ENCODE results near the gene ARHGAP4.

The ARHGAP4 gene

DNA sequence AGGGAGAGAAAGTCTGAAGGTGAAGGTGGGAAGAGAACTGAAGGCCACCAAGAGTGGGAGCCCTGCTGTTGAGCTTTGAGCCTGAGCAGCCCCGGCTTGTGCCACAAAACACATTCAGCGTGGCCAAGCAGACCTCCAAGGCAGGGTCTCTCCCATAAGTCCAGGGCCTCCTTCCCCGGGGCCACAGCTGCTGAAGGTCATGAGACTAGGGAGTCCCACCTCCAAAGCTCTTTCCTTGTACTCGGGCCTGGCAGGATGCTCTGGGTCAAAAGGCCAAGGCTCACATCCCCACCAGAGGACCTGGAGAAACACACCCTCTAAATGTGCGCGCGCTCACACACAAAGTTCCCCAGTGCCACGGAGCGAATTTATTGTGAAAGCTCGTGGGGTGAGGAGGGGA lies 3.5 kb upstream of the ARHGAP4 start:
- Histone ChIP-seq H3K27me3 (no peaks in the 10 kb centered on the region), H3K36me3 (peaks cover 0 to 38% (median 24%) of the 10 kb centered on the region in 3 donors), H3K27ac (no peak overlapping the region), H3K4me1 (peaks cover 0 to 44% (median 27%) of the 10 kb centered on the region in 4 donors), H3K4me3 (no peak overlapping the region), H3K9me3 (no peaks in the 10 kb centered on the region)
- intact Hi-C loops (cut with DNase I; ENCODE audit: low total_unique reads), result no loop called here
- TF ChIP-seq, protein P1, sequence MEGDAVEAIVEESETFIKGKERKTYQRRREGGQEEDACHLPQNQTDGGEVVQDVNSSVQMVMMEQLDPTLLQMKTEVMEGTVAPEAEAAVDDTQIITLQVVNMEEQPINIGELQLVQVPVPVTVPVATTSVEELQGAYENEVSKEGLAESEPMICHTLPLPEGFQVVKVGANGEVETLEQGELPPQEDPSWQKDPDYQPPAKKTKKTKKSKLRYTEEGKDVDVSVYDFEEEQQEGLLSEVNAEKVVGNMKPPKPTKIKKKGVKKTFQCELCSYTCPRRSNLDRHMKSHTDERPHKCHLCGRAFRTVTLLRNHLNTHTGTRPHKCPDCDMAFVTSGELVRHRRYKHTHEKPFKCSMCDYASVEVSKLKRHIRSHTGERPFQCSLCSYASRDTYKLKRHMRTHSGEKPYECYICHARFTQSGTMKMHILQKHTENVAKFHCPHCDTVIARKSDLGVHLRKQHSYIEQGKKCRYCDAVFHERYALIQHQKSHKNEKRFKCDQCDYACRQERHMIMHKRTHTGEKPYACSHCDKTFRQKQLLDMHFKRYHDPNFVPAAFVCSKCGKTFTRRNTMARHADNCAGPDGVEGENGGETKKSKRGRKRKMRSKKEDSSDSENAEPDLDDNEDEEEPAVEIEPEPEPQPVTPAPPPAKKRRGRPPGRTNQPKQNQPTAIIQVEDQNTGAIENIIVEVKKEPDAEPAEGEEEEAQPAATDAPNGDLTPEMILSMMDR (IDR thresholded peaks at IDR 0.05), result no peak
- no peak for DNase-seq

DNA sequence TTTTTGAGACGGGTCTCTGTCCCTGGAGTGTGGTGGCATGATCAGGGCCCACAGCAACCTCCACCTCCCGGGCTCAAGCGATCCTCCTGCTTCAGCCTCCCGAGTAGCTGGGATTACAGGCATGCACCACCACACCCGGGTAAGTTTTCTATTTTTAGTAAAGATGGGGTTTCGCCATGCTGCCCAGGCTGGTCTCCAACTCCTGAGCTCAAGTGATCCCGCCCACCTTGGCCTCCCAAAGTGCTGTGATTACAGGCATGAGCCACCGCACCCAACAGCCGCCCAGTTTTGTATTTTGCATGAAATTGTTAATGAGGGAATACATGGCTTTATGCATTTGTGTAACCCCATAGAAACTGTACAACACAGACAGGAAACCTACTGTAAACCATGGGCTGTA lies 2.8 kb upstream of the ARHGAP4 start:
- Histone ChIP-seq H3K27ac (peak overlapping the region in 1 of 2 donors; percentile 64), H3K36me3 (peaks cover 0 to 38% (median 24%) of the 10 kb centered on the region in 3 donors), H3K27me3 (no peaks in the 10 kb centered on the region), H3K9me3 (no peaks in the 10 kb centered on the region), H3K4me3 (no peak overlapping the region), H3K4me1 (peaks cover 0 to 39% (median 27%) of the 10 kb centered on the region in 4 donors)
- DNase-seq, result no peak
- TF ChIP-seq, protein P1 (IDR thresholded peaks at IDR 0.05), result no peak
- intact Hi-C loops (cut with DNase I; ENCODE audit: low total_unique reads), result no loop called here

DNA sequence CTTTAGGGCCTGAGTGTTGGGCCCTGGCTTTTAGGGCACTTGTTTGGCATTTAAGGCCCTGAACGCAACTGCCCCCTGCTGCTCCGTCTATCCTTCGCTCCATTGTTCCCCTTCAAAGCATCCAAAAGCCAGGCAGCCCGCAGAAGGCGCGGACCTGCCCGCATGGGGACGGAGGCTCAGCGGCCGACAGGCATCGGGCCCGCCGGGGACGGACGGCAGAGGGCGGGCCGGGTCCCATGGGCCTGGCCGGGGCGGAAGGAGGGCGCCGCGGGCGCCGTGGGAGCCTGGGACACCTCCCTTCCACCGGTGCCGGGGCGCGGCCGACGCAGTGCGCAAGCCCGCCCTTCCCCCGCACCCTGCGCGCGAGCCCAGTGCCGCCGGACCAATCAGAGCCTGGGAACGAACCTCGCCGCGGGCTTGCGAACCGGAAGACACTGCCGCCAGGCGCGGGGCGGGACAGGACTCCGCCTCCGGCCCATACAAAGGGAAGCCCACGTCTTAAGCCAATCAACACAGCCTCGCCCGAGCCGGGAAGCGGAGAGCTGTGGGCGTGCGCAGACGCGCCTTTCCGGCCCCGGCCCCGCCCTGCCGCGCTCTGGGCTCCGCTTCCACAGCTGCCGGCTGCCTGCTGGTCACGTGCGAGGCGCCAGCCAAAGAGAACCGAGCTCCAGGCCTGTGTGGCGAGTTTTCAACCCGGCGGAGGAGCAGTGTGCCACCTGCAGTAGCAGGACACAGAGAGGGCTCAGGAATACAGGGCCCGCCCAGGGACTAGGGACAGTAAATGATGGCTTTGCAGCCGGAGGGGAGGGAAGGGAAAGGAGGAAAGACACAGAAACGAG lies 2.1 kb upstream of the ARHGAP4 start:
- H3K4me3 ChIP-seq, result peak overlapping the region; percentile 68 to 71
- peak overlapping the region; percentile 93 to 99 for H3K27ac ChIP-seq
- H3K4me1 ChIP-seq, result peaks cover 0 to 38% (median 25%) of the 10 kb centered on the region in 4 donors
- H3K9me3 ChIP-seq, result no peaks in the 10 kb centered on the region
- TF ChIP-seq, protein P1 (IDR thresholded peaks at IDR 0.05), result peak in 1 of 2 experiments; percentile 21
- no peaks in the 10 kb centered on the region for H3K27me3 ChIP-seq
- DNase-seq, result peak; percentile 94 to 98
- intact Hi-C loops (cut with DNase I; ENCODE audit: low total_unique reads), result no loop called here
- peaks cover 0 to 36% (median 24%) of the 10 kb centered on the region in 3 donors for H3K36me3 ChIP-seq

GRCh38 chrX:153927672-153927921 lies 1.5 kb upstream of the ARHGAP4 start:
- Histone ChIP-seq H3K4me1 (peaks cover 0 to 39% (median 26%) of the 10 kb centered on the region in 4 donors), H3K9me3 (no peaks in the 10 kb centered on the region), H3K36me3 (peaks cover 0 to 30% (median 24%) of the 10 kb centered on the region in 3 donors), H3K27ac (peak overlapping the region; percentile 93 to 99), H3K4me3 (peak overlapping the region; percentile 68 to 71), H3K27me3 (no peaks in the 10 kb centered on the region)
- TF ChIP-seq, protein P1 (IDR thresholded peaks at IDR 0.05), result no peak
- no peak for DNase-seq
- intact Hi-C loops (cut with DNase I; ENCODE audit: low total_unique reads), result no loop called here

DNA sequence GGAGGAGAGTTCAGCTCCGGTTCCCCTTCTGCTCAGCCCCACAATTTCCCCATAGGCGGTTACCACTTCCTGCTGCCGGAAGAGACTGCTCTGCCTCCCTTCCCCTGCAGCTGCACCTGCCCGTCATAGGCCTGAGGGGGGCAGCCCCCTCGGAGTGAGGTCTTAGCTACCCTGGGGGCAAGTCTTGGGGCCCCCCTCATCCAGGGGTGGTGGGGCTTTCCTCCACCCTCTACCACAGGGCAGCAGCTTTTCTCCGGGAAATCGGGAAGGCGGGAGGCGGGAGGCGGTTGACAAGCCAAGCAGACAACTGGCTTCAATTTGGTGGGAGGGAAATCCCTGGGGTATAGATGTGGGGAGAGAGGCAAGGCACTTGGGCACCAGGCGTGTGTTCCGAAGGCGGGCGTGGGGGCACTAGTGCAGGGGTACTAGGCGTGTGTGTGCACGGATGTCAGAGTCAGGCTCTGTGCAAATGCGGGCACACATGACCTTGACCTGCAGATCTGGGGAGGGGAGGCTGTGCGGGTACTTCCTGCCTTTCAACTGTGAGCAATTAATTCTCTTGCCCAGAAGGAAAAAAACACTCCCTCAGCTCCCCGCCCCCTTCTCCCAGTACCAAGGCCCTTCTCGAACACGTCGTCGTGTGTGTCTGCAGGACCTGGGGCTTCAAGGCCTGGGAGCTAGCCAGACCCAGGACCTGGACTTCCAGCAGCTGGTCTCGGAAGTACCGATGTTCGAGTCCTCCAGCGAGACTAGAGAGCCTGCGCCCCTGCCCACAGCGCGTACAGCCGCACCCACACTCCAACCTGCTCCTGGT lies 1.0 kb upstream of the ARHGAP4 start:
- Histone ChIP-seq H3K4me3 (peak overlapping the region; percentile 68 to 71), H3K27ac (peak overlapping the region; percentile 93 to 99), H3K4me1 (peaks cover 0 to 39% (median 26%) of the 10 kb centered on the region in 4 donors), H3K9me3 (no peaks in the 10 kb centered on the region), H3K27me3 (no peaks in the 10 kb centered on the region), H3K36me3 (peaks cover 0 to 25% (median 21%) of the 10 kb centered on the region in 3 donors)
- intact Hi-C loops (cut with DNase I; ENCODE audit: low total_unique reads), result no loop called here
- TF ChIP-seq, protein P1 (IDR thresholded peaks at IDR 0.05), result no peak
- DNase-seq, result peak; percentile 34 to 74
